Measurements from ENCODE around the gene S100B. TPM values are rescaled to one million over a fixed set of nuclear protein-coding genes. Genes with fewer than 3 reads are reported as not detected.
A peak's percentile ranks its signal among the peaks of the same experiment; 100 is the strongest.

The S100B gene
- total RNA-seq, 1 experiment from 2014 or later = not detected

DNA sequence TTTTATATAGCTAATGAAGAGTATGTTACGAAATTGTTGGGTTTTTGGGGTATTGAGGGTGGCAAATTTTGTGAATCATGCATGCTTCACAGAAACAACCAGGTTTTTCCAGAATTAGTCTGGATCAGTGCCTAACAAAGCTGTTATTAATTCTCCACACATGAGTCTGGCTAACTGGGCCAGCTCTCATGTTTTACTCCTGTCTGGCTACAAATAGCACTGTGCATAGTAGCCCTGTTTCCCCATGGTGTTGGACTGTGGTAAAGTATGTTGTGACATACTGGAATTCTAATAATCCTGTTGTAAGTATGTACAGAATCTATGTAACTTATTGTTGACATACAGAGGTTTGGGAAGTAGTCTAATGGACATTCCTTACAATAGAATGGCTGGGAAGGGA lies 35.8 kb downstream of the S100B start:
- H3K9me2 ChIP-seq (replicated peaks; ENCODE audit: insufficient read depth, low read length) = no peaks in the 10 kb centered on the region
- H3K9ac ChIP-seq (ENCODE audit: low read length) = no peak overlapping the region
- no peak for DNase-seq
- H3K27me3 ChIP-seq (ENCODE audit: low read length) = no peaks in the 10 kb centered on the region
- no peaks in the 10 kb centered on the region for H3K4me1 ChIP-seq (ENCODE audit: low read length)
- H3K27ac ChIP-seq (ENCODE audit: low read length) = no peak overlapping the region
- H2AFZ ChIP-seq (ENCODE audit: low read length) = no peak overlapping the region
- peaks cover 63% of the 10 kb centered on the region for H3K36me3 ChIP-seq (ENCODE audit: insufficient read depth, low read length)
- H4K20me1 ChIP-seq (ENCODE audit: insufficient read depth, low read depth, low read length) = no peaks in the 10 kb centered on the region
- no peak overlapping the region for H3K4me2 ChIP-seq (ENCODE audit: low read depth, low read length, poor library complexity, severe bottlenecking)
- H3K4me3 ChIP-seq (ENCODE audit: low read length) = no peak overlapping the region
- H3K9me3 ChIP-seq (ENCODE audit: low read length) = peaks cover 9% of the 10 kb centered on the region; the same call in 1 of the 2 replicates
- H3K79me2 ChIP-seq (ENCODE audit: low read length) = no peaks in the 10 kb centered on the region

DNA sequence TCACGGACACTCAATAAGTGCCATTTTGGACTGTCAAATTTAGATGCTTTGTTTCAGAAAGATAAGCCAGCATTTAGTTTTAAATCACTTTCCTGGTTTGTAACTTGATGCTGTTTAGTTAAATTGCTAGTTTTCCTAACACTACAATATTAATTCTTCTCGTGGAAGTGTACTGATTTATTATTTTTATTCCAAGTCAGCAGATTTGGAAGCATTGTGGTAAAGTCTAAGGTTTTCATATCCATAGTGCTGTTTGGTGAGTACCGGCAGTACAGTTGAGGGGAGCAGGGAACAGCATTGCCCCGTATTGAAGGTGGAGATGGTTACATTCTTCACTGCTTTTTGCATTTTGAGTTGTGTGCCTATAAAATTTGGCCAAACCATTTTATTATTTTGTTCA lies 36.3 kb downstream of the S100B start:
- Histone ChIP-seq H3K4me1 (ENCODE audit: low read length) (no peaks in the 10 kb centered on the region), H3K79me2 (ENCODE audit: low read length) (no peaks in the 10 kb centered on the region), H3K4me2 (ENCODE audit: low read depth, low read length, poor library complexity, severe bottlenecking) (no peak overlapping the region), H3K4me3 (ENCODE audit: low read length) (no peak overlapping the region), H3K36me3 (ENCODE audit: insufficient read depth, low read length) (peaks cover 63% of the 10 kb centered on the region), H4K20me1 (ENCODE audit: insufficient read depth, low read depth, low read length) (no peaks in the 10 kb centered on the region), H3K9me3 (ENCODE audit: low read length) (peaks cover 9% of the 10 kb centered on the region; the same call in 1 of the 2 replicates), H3K9ac (ENCODE audit: low read length) (no peak overlapping the region), H3K27ac (ENCODE audit: low read length) (no peak overlapping the region), H3K9me2 (replicated peaks; ENCODE audit: insufficient read depth, low read length) (no peaks in the 10 kb centered on the region), H2AFZ (ENCODE audit: low read length) (no peak overlapping the region), H3K27me3 (ENCODE audit: low read length) (no peaks in the 10 kb centered on the region)
- DNase-seq = no peak

DNA sequence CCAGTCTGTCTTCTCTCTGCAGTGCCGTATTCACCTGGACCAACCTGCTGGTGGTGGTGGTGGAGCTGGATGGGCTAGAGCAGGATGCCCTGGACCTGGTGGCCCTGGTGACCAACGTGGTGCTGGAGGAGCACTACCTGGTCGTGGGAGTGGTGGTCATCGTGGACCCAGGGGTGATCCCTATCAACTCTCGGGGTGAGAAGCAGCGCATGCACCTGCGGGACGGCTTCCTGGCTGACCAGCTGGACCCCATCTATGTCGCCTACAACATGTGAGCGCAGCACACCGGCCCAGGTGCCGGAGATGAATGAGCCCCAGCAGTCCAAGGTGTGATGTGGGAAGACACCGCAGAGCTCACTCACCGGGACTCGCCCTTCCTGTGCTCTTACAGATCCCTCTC lies 37.5 kb downstream of the S100B start:
- Histone ChIP-seq H3K9me3 (ENCODE audit: low read length) (0 out of 2 replicates have a peak, but pooled peaks cover 3% of the 10 kb centered on the region), H3K9ac (ENCODE audit: low read length) (no peak overlapping the region), H3K4me3 (ENCODE audit: low read length) (no peak overlapping the region), H4K20me1 (ENCODE audit: insufficient read depth, low read depth, low read length) (no peaks in the 10 kb centered on the region), H3K27ac (ENCODE audit: low read length) (no peak overlapping the region), H3K4me1 (ENCODE audit: low read length) (no peaks in the 10 kb centered on the region), H2AFZ (ENCODE audit: low read length) (no peak overlapping the region), H3K79me2 (ENCODE audit: low read length) (no peaks in the 10 kb centered on the region), H3K27me3 (ENCODE audit: low read length) (no peaks in the 10 kb centered on the region), H3K4me2 (ENCODE audit: low read depth, low read length, poor library complexity, severe bottlenecking) (no peak overlapping the region), H3K36me3 (ENCODE audit: insufficient read depth, low read length) (peaks cover 52% of the 10 kb centered on the region), H3K9me2 (replicated peaks; ENCODE audit: insufficient read depth, low read length) (no peaks in the 10 kb centered on the region)
- no peak for DNase-seq

DNA sequence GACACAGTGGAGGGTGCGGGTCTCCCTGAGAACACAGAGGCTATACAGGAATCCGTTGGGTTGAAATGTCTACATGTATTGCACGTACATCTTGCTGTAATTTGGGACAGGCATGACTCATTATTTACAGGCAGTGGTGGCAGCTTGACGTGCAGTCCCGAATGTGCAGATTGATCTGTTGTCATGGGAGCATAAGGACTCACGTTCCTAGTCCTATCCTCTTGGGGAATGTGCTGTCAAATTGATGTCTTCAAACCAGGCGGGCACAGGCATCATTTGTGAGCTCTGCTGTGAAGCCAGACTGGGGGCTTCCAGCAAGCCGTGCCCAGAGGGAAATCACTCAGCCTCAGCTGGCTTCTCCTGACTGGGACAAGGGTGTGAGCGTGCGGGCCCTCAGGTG lies 40.5 kb downstream of the S100B start:
- Histone ChIP-seq H3K4me3 (ENCODE audit: low read length) (no peak overlapping the region), H3K9me3 (ENCODE audit: low read length) (no peaks in the 10 kb centered on the region), H2AFZ (ENCODE audit: low read length) (no peak overlapping the region), H3K4me1 (ENCODE audit: low read length) (peaks cover 21% of the 10 kb centered on the region), H4K20me1 (ENCODE audit: insufficient read depth, low read depth, low read length) (no peaks in the 10 kb centered on the region), H3K9me2 (replicated peaks; ENCODE audit: insufficient read depth, low read length) (no peaks in the 10 kb centered on the region), H3K4me2 (ENCODE audit: low read depth, low read length, poor library complexity, severe bottlenecking) (no peak overlapping the region), H3K36me3 (ENCODE audit: insufficient read depth, low read length) (peaks cover 42% of the 10 kb centered on the region), H3K27ac (ENCODE audit: low read length) (no peak overlapping the region), H3K27me3 (ENCODE audit: low read length) (no peaks in the 10 kb centered on the region), H3K79me2 (ENCODE audit: low read length) (no peaks in the 10 kb centered on the region), H3K9ac (ENCODE audit: low read length) (no peak overlapping the region)
- DNase-seq = no peak

DNA sequence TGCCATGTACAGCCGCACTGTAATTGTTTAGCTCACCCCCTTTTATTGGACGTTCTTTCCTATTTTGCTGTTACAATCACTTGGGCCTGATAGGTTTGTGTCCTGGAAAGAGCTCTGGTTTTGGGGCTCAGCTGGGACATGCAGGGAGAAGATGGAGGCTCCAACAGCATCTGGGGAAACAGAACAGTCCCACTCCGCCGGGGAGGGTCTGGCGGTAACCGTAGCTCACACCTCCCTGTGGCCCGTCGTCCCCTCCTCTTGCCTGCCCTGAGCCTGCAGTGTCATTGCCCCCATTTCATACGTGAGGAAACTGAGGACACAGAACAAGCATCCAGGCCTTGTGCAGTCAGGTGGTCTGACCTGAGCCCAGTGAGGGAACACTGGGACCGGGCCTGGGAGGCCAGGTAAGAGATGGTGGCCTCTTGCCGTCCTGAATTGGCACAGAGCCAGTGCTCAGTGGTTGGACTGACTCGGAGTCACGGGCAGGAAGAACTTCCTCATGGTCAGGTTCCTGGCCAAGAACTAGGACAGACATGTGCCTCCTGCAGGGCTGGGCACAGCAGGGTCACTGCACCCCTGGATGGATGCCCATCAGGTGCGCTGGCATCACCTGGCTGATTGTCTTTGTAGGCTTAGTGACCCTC lies 41.8 kb downstream of the S100B start:
- no peaks in the 10 kb centered on the region for H3K27me3 ChIP-seq (ENCODE audit: low read length)
- H3K4me2 ChIP-seq (ENCODE audit: low read depth, low read length, poor library complexity, severe bottlenecking) = no peak overlapping the region
- no peak overlapping the region for H3K27ac ChIP-seq (ENCODE audit: low read length)
- H3K79me2 ChIP-seq (ENCODE audit: low read length) = no peaks in the 10 kb centered on the region
- no peak for DNase-seq
- H3K9me2 ChIP-seq (replicated peaks; ENCODE audit: insufficient read depth, low read length) = no peaks in the 10 kb centered on the region
- H3K9ac ChIP-seq (ENCODE audit: low read length) = no peak overlapping the region
- no peaks in the 10 kb centered on the region for H4K20me1 ChIP-seq (ENCODE audit: insufficient read depth, low read depth, low read length)
- peaks cover 31% of the 10 kb centered on the region for H3K4me1 ChIP-seq (ENCODE audit: low read length)
- peaks cover 35% of the 10 kb centered on the region for H3K36me3 ChIP-seq (ENCODE audit: insufficient read depth, low read length)
- no peaks in the 10 kb centered on the region for H3K9me3 ChIP-seq (ENCODE audit: low read length)
- H2AFZ ChIP-seq (ENCODE audit: low read length) = no peak overlapping the region
- H3K4me3 ChIP-seq (ENCODE audit: low read length) = no peak overlapping the region

DNA sequence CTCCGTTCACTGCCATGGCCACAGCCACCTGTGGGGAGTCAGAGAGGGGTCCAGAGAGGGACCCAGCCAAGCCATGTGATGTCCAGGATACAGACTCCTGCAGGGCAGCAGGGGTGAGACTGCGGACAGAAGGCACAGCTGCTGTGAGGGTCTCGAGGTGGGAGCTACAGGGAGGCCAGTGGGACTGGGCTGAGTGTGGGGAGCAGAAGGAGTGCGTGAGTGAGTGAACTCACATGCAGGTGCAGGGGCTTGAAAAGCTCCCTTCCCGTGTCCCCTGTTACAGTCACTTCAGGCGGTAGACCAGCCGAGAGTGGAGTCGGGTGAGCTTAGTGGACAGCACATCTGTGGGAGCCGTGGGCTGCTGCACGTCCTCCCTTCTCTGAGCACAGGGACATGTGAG lies 42.4 kb downstream of the S100B start:
- Histone ChIP-seq H3K79me2 (ENCODE audit: low read length) (no peaks in the 10 kb centered on the region), H3K9ac (ENCODE audit: low read length) (no peak overlapping the region), H3K9me2 (replicated peaks; ENCODE audit: insufficient read depth, low read length) (no peaks in the 10 kb centered on the region), H3K4me2 (ENCODE audit: low read depth, low read length, poor library complexity, severe bottlenecking) (no peak overlapping the region), H3K4me3 (ENCODE audit: low read length) (no peak overlapping the region), H3K36me3 (ENCODE audit: insufficient read depth, low read length) (peaks cover 29% of the 10 kb centered on the region), H4K20me1 (ENCODE audit: insufficient read depth, low read depth, low read length) (no peaks in the 10 kb centered on the region), H3K9me3 (ENCODE audit: low read length) (no peaks in the 10 kb centered on the region), H3K27me3 (ENCODE audit: low read length) (no peaks in the 10 kb centered on the region), H3K4me1 (ENCODE audit: low read length) (peaks cover 31% of the 10 kb centered on the region), H3K27ac (ENCODE audit: low read length) (no peak overlapping the region), H2AFZ (ENCODE audit: low read length) (no peak overlapping the region)
- no peak for DNase-seq

DNA sequence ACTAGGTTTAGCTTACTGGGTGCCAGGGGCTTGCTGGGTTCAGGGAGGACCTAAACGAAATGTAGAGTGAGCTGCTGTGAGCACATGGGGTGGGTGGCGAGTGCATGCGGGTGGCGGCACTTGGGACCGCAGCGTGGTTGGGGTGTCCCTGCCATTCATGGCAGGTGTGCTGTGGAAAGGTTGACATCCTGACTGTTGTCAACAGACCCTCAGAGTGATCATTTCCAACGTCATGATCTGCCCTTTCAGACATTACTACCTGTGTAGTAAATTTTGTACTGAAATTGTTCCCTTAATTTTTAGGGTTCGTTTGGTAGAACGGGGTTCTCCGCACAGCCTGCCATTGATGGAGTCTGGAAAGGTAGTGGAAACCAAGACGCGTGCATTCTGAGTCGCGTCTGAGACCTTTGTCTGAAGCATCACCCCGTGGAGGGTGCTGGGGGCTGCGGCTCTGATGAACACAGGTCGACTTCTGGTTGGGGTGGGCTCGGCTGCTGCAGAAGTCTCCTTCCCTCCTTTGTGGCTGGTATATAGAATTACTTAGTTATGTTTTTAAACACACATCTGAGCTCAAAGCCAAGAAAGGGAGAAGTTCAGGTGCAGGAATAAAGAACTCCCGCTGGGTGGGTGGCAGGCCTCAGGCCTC lies 43.3 kb downstream of the S100B start:
- no peaks in the 10 kb centered on the region for H3K79me2 ChIP-seq (ENCODE audit: low read length)
- H4K20me1 ChIP-seq (ENCODE audit: insufficient read depth, low read depth, low read length) = no peaks in the 10 kb centered on the region
- DNase-seq = no peak
- H2AFZ ChIP-seq (ENCODE audit: low read length) = no peak overlapping the region
- H3K4me1 ChIP-seq (ENCODE audit: low read length) = peaks cover 31% of the 10 kb centered on the region
- H3K4me3 ChIP-seq (ENCODE audit: low read length) = no peak overlapping the region
- H3K9me3 ChIP-seq (ENCODE audit: low read length) = no peaks in the 10 kb centered on the region
- H3K9ac ChIP-seq (ENCODE audit: low read length) = peak overlapping the region; percentile 36; the same call in 1 of the 2 replicates
- no peak overlapping the region for H3K4me2 ChIP-seq (ENCODE audit: low read depth, low read length, poor library complexity, severe bottlenecking)
- H3K36me3 ChIP-seq (ENCODE audit: insufficient read depth, low read length) = peaks cover 20% of the 10 kb centered on the region
- H3K9me2 ChIP-seq (replicated peaks; ENCODE audit: insufficient read depth, low read length) = no peaks in the 10 kb centered on the region
- H3K27ac ChIP-seq (ENCODE audit: low read length) = peak overlapping the region; percentile 82
- no peaks in the 10 kb centered on the region for H3K27me3 ChIP-seq (ENCODE audit: low read length)

DNA sequence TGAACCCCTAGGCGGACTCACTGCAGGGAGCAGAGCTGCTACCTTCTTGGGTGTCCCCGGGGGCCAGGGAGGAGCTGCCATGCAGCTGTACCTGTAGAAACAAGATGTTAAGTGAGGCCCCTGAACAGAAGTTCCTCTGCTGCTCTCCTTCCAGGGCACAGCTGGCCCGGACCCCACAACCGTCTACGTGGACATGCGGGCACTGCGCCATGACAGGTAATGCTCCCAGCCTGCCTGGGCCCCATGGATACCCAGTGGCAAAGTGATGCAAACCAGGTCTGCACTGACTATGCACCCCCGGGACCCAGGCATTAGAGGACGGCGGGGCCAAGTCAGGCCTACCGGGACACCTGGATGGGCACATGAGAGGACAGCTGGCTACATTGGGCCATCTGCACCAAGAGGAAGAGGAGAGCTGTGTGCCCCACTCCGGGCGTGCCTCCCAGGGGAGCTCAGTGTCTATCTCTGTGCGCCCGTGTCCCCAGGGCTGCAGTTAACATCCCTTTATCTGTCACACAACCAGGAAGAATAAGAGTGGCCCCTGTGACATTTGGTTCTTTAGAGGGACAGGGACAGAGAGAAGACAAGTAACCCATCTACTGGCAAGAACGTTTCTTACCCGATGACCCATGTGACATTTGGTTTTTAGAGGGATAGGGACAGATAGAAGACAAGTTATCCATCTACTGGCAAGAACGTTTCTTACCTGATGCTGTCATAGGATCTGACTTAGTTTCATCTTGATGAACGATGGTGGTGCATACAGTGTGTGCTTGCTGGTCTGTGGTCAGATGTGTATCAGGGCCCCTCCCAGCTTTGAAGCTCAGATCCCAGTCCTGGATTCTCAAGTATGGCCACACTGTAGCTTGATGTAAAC lies 44.1 kb downstream of the S100B start:
- Histone ChIP-seq H3K9me3 (ENCODE audit: low read length) (no peaks in the 10 kb centered on the region), H3K9me2 (replicated peaks; ENCODE audit: insufficient read depth, low read length) (no peaks in the 10 kb centered on the region), H3K4me2 (ENCODE audit: low read depth, low read length, poor library complexity, severe bottlenecking) (peak overlapping the region; percentile 42), H3K9ac (ENCODE audit: low read length) (peak overlapping the region; percentile 45; the same call in 1 of the 2 replicates), H3K36me3 (ENCODE audit: insufficient read depth, low read length) (peaks cover 15% of the 10 kb centered on the region; the same call in 1 of the 2 replicates), H3K4me3 (ENCODE audit: low read length) (0 out of 2 replicates have a peak overlapping the region, but pooled peaks have one; percentile 4), H3K79me2 (ENCODE audit: low read length) (no peaks in the 10 kb centered on the region), H2AFZ (ENCODE audit: low read length) (no peak overlapping the region), H3K4me1 (ENCODE audit: low read length) (peaks cover 31% of the 10 kb centered on the region), H3K27ac (ENCODE audit: low read length) (peak overlapping the region; percentile 82), H4K20me1 (ENCODE audit: insufficient read depth, low read depth, low read length) (no peaks in the 10 kb centered on the region), H3K27me3 (ENCODE audit: low read length) (no peaks in the 10 kb centered on the region)
- DNase-seq = peak; percentile 79

Measured in Karpas-422 (cell line).